Ectodermal cell (in vitro differentiated cells): ENCODE data around the gene SPSB1.
"Not testable (repeated sequence)": the region's sequence is repeated elsewhere in the genome, so short reads cannot be mapped to it uniquely, and the experiment has no call there.

Source experiments
- H3K27ac ChIP-seq: 2 replicates; pipeline ENCODE4 v1.7.0; 2013; ENCODE audit warnings: mild to moderate bottlenecking, low read depth, low read length; ENCODE audit not compliant: insufficient read depth, poor library complexity, severe bottlenecking
- H3K27me3 ChIP-seq: 2 replicates; pipeline ENCODE4 v1.7.0; 2013; ENCODE audit warnings: mild to moderate bottlenecking, low read length; ENCODE audit not compliant: insufficient read depth, control insufficient read depth, poor library complexity, severe bottlenecking
- H3K36me3 ChIP-seq: one replicate; pipeline ENCODE4 v1.7.0; 2013; ENCODE audit warnings: low read length; ENCODE audit not compliant: control insufficient read depth, insufficient read depth
- H3K4me1 ChIP-seq: one replicate; pipeline ENCODE4 v1.7.0; 2013; ENCODE audit warnings: low read length; ENCODE audit not compliant: control insufficient read depth, insufficient read depth
- H3K4me3 ChIP-seq: 2 replicates; pipeline ENCODE4 v1.7.0; 2013; ENCODE audit warnings: low read depth, low read length, control low read depth; ENCODE audit not compliant: insufficient read depth
- H3K9me3 ChIP-seq: 2 replicates; pipeline ENCODE4 v1.7.0; 2013; ENCODE audit warnings: mild to moderate bottlenecking, low read length, moderate library complexity; ENCODE audit not compliant: control insufficient read depth
- WGBS, 2 experiments: methylation state at CpG; one replicate each; pipeline ENCODE4 v1.1.7; 2013; ENCODE audit warnings: missing lambda C conversion rate in 2 of 2; 5-methylcytosine and 5-hydroxymethylcytosine counted together

SPSB1 gene

GRCh38 chr1:9299571-9300541 is 7.2 kb downstream of the SPSB1 start:
- not testable (repeated sequence) for H3K9me3 ChIP-seq, H3K27me3 ChIP-seq, H3K4me1 ChIP-seq, H3K36me3 ChIP-seq, H3K27ac ChIP-seq, H3K4me3 ChIP-seq
- 90 to 94% methylated on average over 12 to 14 of the region's 16 CpGs for WGBS, 2 experiments

GRCh38 chr1:9300573-9300972 is 7.9 kb downstream of the SPSB1 start:
- no peaks in the 10 kb centered on the region for H3K4me1 ChIP-seq
- no peaks in the 10 kb centered on the region for H3K27me3 ChIP-seq
- H3K27ac ChIP-seq, result no peak overlapping the region
- WGBS, 2 experiments, result 94 to 98% methylated on average over 6 of the region's 6 CpGs
- H3K9me3 ChIP-seq, result no peaks in the 10 kb centered on the region
- H3K36me3 ChIP-seq, result no peaks in the 10 kb centered on the region
- H3K4me3 ChIP-seq, result no peak overlapping the region

- no peaks in the 10 kb centered on the region for H3K27me3 ChIP-seq
- H3K4me1 ChIP-seq, result peaks cover 3% of the 10 kb centered on the region
- H3K36me3 ChIP-seq, result no peaks in the 10 kb centered on the region
- H3K9me3 ChIP-seq, result no peaks in the 10 kb centered on the region
- 77 to 79% methylated on average over 8 to 9 of the region's 9 CpGs for WGBS, 2 experiments
- H3K27ac ChIP-seq, result no peak overlapping the region
- H3K4me3 ChIP-seq, result no peak overlapping the region
These were observed 10.2 kb downstream of the SPSB1 start for GRCh38 chr1:9302745-9303524.

DNA sequence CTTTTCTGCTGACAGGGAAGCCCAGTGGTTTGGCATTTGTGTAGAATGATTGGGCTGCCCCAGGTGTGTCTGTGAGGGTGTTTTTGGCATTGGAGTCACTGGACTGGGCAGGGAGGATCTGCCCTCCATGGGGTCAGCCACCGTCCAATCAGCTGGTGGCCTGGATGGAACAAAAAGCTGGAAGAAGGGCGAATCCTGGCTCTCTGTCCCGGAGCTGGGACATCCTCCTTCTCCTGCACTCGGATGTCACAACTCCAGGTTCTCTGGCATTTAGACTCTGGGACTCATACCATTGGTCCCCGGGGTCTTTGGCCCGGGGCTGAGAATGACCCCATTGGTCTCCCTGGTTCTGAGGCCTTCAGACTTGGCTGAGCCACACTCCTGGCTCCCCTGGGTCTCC is 11.2 kb downstream of the SPSB1 start:
- no peaks in the 10 kb centered on the region for H3K36me3 ChIP-seq
- H3K4me1 ChIP-seq, result peaks cover 6% of the 10 kb centered on the region
- WGBS, 2 experiments, result 87 to 90% methylated on average over 6 of the region's 6 CpGs
- H3K4me3 ChIP-seq, result no peak overlapping the region
- no peaks in the 10 kb centered on the region for H3K27me3 ChIP-seq
- no peak overlapping the region for H3K27ac ChIP-seq
- H3K9me3 ChIP-seq, result no peaks in the 10 kb centered on the region

GRCh38 chr1:9305216-9305615 is 12.5 kb downstream of the SPSB1 start:
- 93% methylated on average over 14 of the region's 14 CpGs for WGBS, 2 experiments
- peaks cover 6% of the 10 kb centered on the region for H3K4me1 ChIP-seq
- H3K9me3 ChIP-seq, result no peaks in the 10 kb centered on the region
- no peak overlapping the region for H3K27ac ChIP-seq
- H3K36me3 ChIP-seq, result no peaks in the 10 kb centered on the region
- no peak overlapping the region for H3K4me3 ChIP-seq
- H3K27me3 ChIP-seq, result no peaks in the 10 kb centered on the region

DNA sequence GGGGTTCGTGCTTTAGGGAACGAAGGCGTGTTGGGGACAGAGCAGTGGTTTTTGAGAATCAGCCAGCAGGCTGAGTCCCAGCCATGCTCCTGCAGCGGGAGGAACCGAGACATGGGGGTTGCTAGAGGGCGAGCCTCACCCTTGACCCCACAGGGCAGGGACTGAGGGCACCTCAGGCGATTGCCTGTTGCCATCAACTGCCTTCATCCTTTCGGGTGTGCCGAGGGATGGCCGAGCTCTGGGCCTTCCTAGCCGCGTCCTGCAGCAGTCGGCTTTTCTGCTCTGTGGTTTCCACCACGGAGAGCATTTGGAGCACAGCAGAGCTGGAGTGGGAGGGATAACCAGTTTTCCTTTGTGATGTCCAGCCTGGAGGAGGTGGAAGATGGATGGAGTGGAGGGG is 13.3 kb downstream of the SPSB1 start:
- 93% methylated on average over 14 of the region's 14 CpGs for WGBS, 2 experiments
- H3K4me3 ChIP-seq, result no peak overlapping the region
- H3K36me3 ChIP-seq, result no peaks in the 10 kb centered on the region

GRCh38 chr1:9307303-9307702 is 14.6 kb downstream of the SPSB1 start:
- Histone ChIP-seq H3K4me1 (peaks cover 8% of the 10 kb centered on the region), H3K27ac (no peak overlapping the region), H3K27me3 (no peaks in the 10 kb centered on the region), H3K4me3 (no peak overlapping the region), H3K36me3 (no peaks in the 10 kb centered on the region), H3K9me3 (no peaks in the 10 kb centered on the region)
- WGBS, 2 experiments, result 93 to 94% methylated on average over 10 of the region's 10 CpGs

More for the DNA sequence above, 13.3 kb downstream of the SPSB1 start:
- Histone ChIP-seq H3K27me3 (no peaks in the 10 kb centered on the region), H3K9me3 (no peaks in the 10 kb centered on the region), H3K4me1 (peaks cover 6% of the 10 kb centered on the region), H3K27ac (no peak overlapping the region)

GRCh38 chr1:9308236-9308785 is 15.6 kb downstream of the SPSB1 start:
- H3K27me3 ChIP-seq, result no peaks in the 10 kb centered on the region
- peaks cover 8% of the 10 kb centered on the region for H3K4me1 ChIP-seq
- H3K9me3 ChIP-seq, result no peaks in the 10 kb centered on the region
- H3K4me3 ChIP-seq, result no peak overlapping the region
- no peak overlapping the region for H3K27ac ChIP-seq
- WGBS, 2 experiments, result 90% methylated on average over 9 of the region's 9 CpGs
- H3K36me3 ChIP-seq, result no peaks in the 10 kb centered on the region

DNA sequence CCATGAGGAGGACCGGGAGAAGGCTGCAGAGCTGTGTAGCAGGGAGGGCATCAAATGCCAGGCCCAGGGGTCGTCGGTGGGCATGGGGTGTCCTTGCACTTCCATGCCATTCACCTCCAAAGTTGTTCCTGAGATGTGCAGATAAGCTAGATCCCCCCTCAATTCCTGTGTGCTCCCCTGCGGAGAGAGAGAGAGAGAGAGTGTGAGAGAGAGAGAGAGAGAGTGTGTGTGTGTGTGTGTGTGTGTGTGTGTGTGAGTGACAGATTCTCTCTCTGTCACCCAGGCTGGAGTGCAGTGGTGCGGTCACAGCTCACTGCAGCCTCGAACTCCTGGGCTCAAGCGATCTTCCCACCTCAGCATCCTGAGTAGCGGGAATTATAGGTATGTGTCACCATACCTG is 16.4 kb downstream of the SPSB1 start:
- WGBS, 2 experiments, result 90 to 93% methylated on average over 8 of the region's 8 CpGs
- Histone ChIP-seq H3K4me3 (no peak overlapping the region), H3K9me3 (no peaks in the 10 kb centered on the region), H3K36me3 (no peaks in the 10 kb centered on the region), H3K4me1 (peaks cover 8% of the 10 kb centered on the region), H3K27ac (no peak overlapping the region), H3K27me3 (no peaks in the 10 kb centered on the region)

DNA sequence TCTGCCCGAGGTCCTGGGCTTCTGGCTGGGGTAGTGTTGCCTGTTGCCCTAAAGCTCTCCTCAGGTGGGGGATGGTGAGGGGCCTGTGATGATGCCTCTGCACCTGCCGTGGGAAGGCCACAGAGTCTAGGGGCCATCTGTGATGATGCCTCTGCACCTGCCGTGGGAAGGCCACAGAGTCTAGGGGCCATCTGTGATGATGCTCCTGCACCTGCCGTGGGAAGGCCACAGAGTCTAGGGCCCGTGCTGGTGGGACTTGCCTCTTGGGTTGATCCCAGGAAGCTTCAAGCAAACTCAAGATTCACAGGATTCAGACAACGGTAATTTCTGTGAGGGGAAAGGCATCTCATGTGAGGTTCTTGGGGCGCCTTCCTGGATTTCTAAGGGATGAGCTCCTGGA is 17.3 kb downstream of the SPSB1 start:
- no peaks in the 10 kb centered on the region for H3K27me3 ChIP-seq
- no peaks in the 10 kb centered on the region for H3K9me3 ChIP-seq
- H3K4me1 ChIP-seq, result peaks cover 8% of the 10 kb centered on the region
- WGBS, 2 experiments, result 96% methylated on average over 7 of the region's 7 CpGs
- H3K27ac ChIP-seq, result no peak overlapping the region
- no peaks in the 10 kb centered on the region for H3K36me3 ChIP-seq
- H3K4me3 ChIP-seq, result no peak overlapping the region
